ENCODE results near the gene PIGL. TPM values are rescaled to one million over a fixed set of nuclear protein-coding genes. Genes with fewer than 3 reads are reported as not detected.

PIGL gene
- total RNA-seq, 2 donors from 2014 or later = 24.7 to 25.4 TPM

- H3K27me3 ChIP-seq = no peaks in the 10 kb centered on the region
- no peaks in the 10 kb centered on the region for H3K4me1 ChIP-seq
- H3K4me3 ChIP-seq = no peak overlapping the region
- intact Hi-C loops (cut with DNase I) = no loop called here
- H3K27ac ChIP-seq = no peak overlapping the region
- H3K9ac ChIP-seq (ENCODE audit: low read depth in 2 of 2, low read length in 2 of 2) = no peak overlapping the region
- TF ChIP-seq CTCF (IDR thresholded peaks at IDR 0.05) = no peak
- DNase-seq = no peak
- no peaks in the 10 kb centered on the region for H3K9me3 ChIP-seq
- no peaks in the 10 kb centered on the region for H3K36me3 ChIP-seq
These were observed 141.4 kb downstream of the PIGL start for GRCh38 chr17:16358394-16358793.

DNA sequence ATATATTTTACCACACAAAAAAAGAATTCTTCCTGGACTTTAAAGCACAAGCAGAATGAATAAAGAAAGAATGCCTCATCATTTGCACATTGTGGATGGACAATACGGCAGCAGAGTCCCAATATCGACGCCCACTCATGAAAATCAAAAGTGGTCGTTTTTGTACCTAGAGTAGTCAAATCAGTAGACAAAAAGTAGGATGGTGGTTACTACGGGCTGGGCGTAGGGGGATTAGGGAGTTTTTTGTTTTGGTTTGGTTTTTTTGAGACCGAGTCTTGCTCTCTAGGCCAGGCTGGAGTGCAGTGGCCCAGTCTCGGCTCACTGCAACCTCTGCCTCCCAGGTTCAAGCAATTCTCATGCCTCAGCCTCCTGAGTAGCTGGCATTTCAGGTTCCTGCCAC, 144.9 kb downstream of the PIGL start:
- DNase-seq = no peak
- no peaks in the 10 kb centered on the region for H3K27me3 ChIP-seq
- TF ChIP-seq CTCF (IDR thresholded peaks at IDR 0.05) = no peak
- H3K4me3 ChIP-seq = no peak overlapping the region
- H3K36me3 ChIP-seq = no peaks in the 10 kb centered on the region
- no peak overlapping the region for H3K9ac ChIP-seq (ENCODE audit: low read depth in 2 of 2, low read length in 2 of 2)
- H3K27ac ChIP-seq = no peak overlapping the region
- H3K4me1 ChIP-seq = no peaks in the 10 kb centered on the region
- no peaks in the 10 kb centered on the region for H3K9me3 ChIP-seq
- intact Hi-C loops (cut with DNase I) = loop anchor here (10.0 kb wide), 2 partner anchors 53 to 163 kb away; partner anchors contain the start of gene TRPV2

DNA sequence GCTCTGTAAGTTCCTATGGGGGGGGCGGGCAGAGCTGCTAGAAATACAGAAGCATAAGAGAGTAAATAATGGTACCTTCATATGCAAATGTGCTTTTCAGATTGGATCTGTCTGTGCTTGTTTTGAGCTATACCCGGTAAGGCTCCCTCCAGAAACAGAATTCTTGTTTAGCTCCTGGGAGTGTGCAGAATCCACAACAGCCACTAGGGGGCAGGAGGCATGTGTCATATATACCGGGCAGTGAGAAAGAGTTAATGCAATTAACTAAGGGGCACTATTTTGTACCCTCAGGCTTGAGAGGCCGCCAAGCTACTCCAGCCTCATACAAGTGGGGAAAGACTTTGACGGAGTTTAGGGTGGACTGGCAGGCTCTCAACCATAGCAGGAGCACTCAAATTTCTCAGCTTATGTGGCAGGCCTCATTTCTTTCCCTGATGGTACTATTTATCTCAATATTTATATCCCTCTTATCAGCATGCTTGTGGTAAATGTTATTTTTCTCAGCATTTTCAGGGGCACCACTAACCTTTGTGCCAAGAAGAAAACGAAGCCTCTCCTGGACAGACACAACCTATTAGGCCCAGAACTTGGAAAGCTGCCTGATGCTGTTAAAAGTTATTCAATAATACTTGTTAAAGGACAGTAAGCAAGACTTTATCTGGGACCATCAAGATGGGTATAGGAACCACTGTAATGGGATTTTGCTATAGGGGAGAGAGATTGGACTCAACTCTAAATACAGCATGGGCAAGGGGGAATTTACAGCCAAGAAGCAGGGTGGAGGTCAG, 146.9 kb downstream of the PIGL start:
- H3K9ac ChIP-seq (ENCODE audit: low read depth in 2 of 2, low read length in 2 of 2) = no peak overlapping the region
- no peaks in the 10 kb centered on the region for H3K4me1 ChIP-seq
- peak; percentile 90 for TF ChIP-seq CTCF (IDR thresholded peaks at IDR 0.05)
- H3K4me3 ChIP-seq = no peak overlapping the region
- no peaks in the 10 kb centered on the region for H3K9me3 ChIP-seq
- H3K27ac ChIP-seq = no peak overlapping the region
- no peaks in the 10 kb centered on the region for H3K27me3 ChIP-seq
- intact Hi-C loops (cut with DNase I) = loop anchor here (10.0 kb wide), 2 partner anchors 51 to 161 kb away; partner anchors contain the start of gene TRPV2
- no peaks in the 10 kb centered on the region for H3K36me3 ChIP-seq
- DNase-seq = peak; percentile 85

DNA sequence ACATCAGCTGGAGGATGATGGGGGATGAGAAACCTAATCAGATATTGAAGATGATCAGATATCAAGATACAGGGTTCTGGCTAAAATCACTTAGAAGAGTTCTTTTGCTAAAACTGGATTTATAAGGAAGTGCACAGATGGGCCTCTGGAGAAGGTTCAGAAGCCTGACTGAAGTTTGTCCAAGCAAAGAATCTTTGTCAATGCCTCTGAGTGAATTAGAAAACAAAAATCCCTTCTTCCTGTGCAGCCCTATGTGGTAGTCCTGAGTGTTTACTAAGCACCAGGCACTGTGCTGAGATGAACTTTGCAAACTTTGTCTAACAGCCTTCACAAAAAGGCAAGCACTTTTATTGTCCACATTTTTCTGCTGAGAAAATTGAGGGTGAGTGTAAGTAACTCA, 147.6 kb downstream of the PIGL start:
- H3K9ac ChIP-seq (ENCODE audit: low read depth in 2 of 2, low read length in 2 of 2) = no peak overlapping the region
- no peak for DNase-seq
- no peak overlapping the region for H3K4me3 ChIP-seq
- H3K27ac ChIP-seq = no peak overlapping the region
- no peaks in the 10 kb centered on the region for H3K27me3 ChIP-seq
- intact Hi-C loops (cut with DNase I) = loop anchor here (10.0 kb wide), 2 partner anchors 50 to 160 kb away; partner anchors contain the start of gene TRPV2
- no peaks in the 10 kb centered on the region for H3K36me3 ChIP-seq
- TF ChIP-seq CTCF (IDR thresholded peaks at IDR 0.05) = no peak
- H3K9me3 ChIP-seq = no peaks in the 10 kb centered on the region
- H3K4me1 ChIP-seq = no peaks in the 10 kb centered on the region

DNA sequence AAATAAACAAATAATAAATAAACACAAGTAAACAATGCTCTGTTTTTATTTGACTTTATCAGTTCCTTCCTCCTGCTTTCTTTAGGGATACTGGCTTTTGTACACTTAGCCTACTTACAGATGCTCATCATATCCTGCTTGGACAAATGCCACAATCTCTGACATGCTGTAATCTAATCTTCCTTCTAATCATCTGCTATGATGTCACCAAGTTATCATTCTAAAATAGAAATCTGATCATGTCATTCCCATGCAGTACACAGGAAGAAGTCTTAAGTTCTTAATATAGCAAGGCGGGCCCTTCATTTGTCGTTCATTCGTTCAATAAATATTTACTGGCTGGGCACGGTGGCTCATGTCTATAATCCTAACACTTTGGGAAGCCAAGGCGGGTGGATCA, 154.7 kb downstream of the PIGL start:
- no peak overlapping the region for H3K9ac ChIP-seq (ENCODE audit: low read depth in 2 of 2, low read length in 2 of 2)
- no peaks in the 10 kb centered on the region for H3K9me3 ChIP-seq
- no peak overlapping the region for H3K27ac ChIP-seq
- no peaks in the 10 kb centered on the region for H3K27me3 ChIP-seq
- H3K36me3 ChIP-seq = no peaks in the 10 kb centered on the region
- H3K4me3 ChIP-seq = no peak overlapping the region
- H3K4me1 ChIP-seq = no peaks in the 10 kb centered on the region
- intact Hi-C loops (cut with DNase I) = no loop called here
- DNase-seq = no peak
- no peak for TF ChIP-seq CTCF (IDR thresholded peaks at IDR 0.05)

Measured in colonic mucosa (tissue), 4 donors.